Fibroblast of mammary gland (primary cell): ENCODE measurements around the gene PCDHGA12.
A peak's percentile ranks its signal among the peaks of the same experiment; 100 is the strongest.

Source experiments
- DNase-seq: peaks from one replicate; pipeline ENCODE4 v3.0.0-alpha.2; 2010; ENCODE audit warnings: low read depth
- H3K4me3 ChIP-seq: 2 replicates; pipeline ENCODE4 v1.5.1; 2011; ENCODE audit warnings: low read depth, mild to moderate bottlenecking, low read length, moderate library complexity; ENCODE audit not compliant: control insufficient read depth
- CTCF ChIP-seq: conservative IDR thresholded peaks from 2 replicates; pipeline ENCODE4 v1.5.1; 2011; ENCODE audit warnings: low read depth, low read length, inconsistent platforms; ENCODE audit not compliant: control insufficient read depth, insufficient read depth

PCDHGA12 gene

DNA sequence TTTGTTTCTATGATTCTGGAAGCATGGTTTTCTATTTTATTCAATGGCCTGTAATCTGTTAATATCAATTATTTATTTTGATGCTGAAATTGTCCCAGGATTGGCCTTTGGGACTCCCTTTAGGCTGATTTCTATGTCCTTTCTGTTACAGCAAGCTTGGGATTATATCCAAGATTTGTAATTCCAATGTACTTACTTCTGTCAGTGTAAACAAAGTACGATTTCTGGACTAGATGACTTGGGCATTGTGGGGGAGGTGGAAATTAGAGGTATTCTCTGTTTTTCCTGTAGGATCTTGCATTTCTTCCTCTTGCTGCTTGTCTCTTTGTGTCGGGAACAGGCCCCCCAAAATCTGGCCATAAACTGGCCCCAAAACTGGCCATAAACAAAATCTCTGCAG lies 3.7 kb downstream of the PCDHGA12 start:
- peak; percentile 45 for DNase-seq
- no peak for TF ChIP-seq CTCF

GRCh38 chr5:141437221-141437620 lies 6.9 kb downstream of the PCDHGA12 start:
- TF ChIP-seq CTCF = no peak
- H3K4me3 ChIP-seq = no peak overlapping the region
- DNase-seq = no peak

More for the DNA sequence above, 3.7 kb downstream of the PCDHGA12 start:
- H3K4me3 ChIP-seq = no peak overlapping the region

- no peak overlapping the region for H3K4me3 ChIP-seq
- TF ChIP-seq CTCF = no peak
- no peak for DNase-seq
Observed at GRCh38 chr5:141439411-141440141, 9.3 kb downstream of the PCDHGA12 start.

DNA sequence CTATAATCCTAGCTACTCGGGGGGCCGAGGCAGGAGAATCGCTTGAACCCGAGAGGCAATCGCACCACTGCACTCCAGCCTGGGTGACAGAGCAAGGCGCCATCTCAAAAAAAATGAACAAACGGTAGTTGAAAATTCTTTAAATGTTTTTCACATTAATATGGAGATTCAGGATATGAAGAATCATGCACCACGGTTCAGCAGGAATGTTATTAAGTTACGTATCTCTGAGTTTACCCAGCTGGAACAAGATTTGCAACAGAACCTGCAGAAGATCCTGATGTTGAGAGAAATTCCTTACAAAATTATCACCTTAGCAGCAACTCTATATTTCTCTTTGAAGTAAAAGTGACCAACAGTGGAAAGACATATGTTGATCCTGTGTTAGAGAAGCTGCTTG lies 10.0 kb downstream of the PCDHGA12 start:
- no peak for DNase-seq
- TF ChIP-seq CTCF = no peak
- H3K4me3 ChIP-seq = no peak overlapping the region

GRCh38 chr5:141441571-141442170 lies 11.4 kb downstream of the PCDHGA12 start:
- DNase-seq = no peak

DNA sequence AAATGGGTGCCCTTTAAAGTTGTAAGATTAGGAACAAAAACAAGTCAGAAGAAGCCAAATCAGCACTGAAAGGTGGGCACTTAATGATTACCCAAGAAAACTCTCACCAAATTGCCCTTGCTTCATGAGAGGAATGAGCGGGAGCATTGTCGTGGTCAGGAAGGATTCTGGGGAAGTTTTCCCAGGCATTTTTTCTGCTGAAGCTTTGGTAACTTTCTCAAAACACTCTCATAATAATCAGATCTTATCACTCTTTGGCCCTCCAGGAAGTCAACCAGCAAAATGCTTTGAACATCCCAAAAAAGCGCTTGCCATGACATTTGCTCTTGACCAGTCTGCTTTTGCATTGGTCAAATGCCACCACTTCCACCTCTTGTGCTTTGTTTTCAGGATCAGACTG lies 35.0 kb downstream of the PCDHGA12 start:
- no peak for DNase-seq
- no peak for TF ChIP-seq CTCF
- H3K4me3 ChIP-seq = no peak overlapping the region

More at GRCh38 chr5:141441571-141442170, 11.4 kb downstream of the PCDHGA12 start:
- H3K4me3 ChIP-seq = no peak overlapping the region
- no peak for TF ChIP-seq CTCF
